Mononuclear cell (primary cell): ENCODE data around the gene TIAM2. TPM values are rescaled to one million over a fixed set of nuclear protein-coding genes. Genes with fewer than 3 reads are reported as not detected.

Source experiments
- H3K27me3 ChIP-seq: 2 replicates; pipeline ENCODE4 v1.6.0; 2011; ENCODE audit warnings: low read length, control low read depth; ENCODE audit not compliant: insufficient read depth
- H3K4me1 ChIP-seq: 2 replicates; pipeline ENCODE4 v1.5.1; 2011; ENCODE audit warnings: mild to moderate bottlenecking, low read length, control low read depth; ENCODE audit not compliant: insufficient read depth
- H3K4me3 ChIP-seq: 2 replicates; pipeline ENCODE4 v1.5.1; 2011; ENCODE audit warnings: mild to moderate bottlenecking, low read length, moderate library complexity
- H3K9me3 ChIP-seq: 2 replicates; pipeline ENCODE4 v1.5.1; 2011; ENCODE audit warnings: low read depth, mild to moderate bottlenecking, control low read depth, low read length
- total RNA-seq: library from RNA; depleted of rRNA; stranded (reverse); fragments of >200 nt; gene quantifications from one replicate; pipeline ENCODE4 v1.2.3, GENCODE V29; 2012

TIAM2 gene
- total RNA-seq, 1 donor = 2.8 TPM

GRCh38 chr6:155248008-155249001 is 253.2 kb downstream of the TIAM2 start:
- H3K9me3 ChIP-seq = no peaks in the 10 kb centered on the region
- H3K27me3 ChIP-seq = no peaks in the 10 kb centered on the region
- no peak overlapping the region for H3K4me3 ChIP-seq
- no peaks in the 10 kb centered on the region for H3K4me1 ChIP-seq

DNA sequence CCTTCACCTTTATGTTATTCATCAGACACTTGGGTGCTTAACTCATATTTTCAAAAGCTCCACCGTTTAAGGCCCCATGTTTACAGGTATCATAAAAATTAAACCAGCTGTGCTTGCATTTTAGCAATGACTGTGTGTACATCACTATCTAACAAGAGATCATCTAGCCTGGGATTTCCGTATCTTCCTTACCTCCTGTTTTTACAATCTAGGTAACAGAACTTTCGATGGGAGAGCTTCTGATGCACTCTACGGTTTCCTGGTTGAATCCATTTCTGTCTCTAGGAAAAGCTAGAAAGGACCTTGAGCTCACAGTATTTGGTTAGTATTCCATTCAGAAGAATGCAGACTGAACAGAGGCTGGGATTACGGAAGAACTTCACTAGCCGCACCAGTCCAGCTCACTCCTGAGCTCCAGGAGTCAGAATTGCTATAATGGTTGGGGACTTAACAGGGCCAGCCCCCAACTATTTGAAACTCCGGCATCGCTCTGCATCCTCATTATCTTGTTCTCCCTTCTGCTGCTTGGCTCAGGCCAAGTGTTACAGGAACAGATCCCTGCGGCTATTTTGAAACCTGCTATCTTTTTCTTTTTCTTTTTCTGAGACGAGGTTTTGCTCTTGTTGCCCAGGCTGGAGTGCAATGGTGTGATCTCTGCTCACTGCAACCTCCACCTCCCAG is 255.7 kb downstream of the TIAM2 start:
- no peak overlapping the region for H3K4me3 ChIP-seq
- no peaks in the 10 kb centered on the region for H3K4me1 ChIP-seq
- H3K27me3 ChIP-seq = no peaks in the 10 kb centered on the region
- H3K9me3 ChIP-seq = no peaks in the 10 kb centered on the region

- Histone ChIP-seq H3K27me3 (no peaks in the 10 kb centered on the region), H3K4me1 (no peaks in the 10 kb centered on the region), H3K9me3 (no peaks in the 10 kb centered on the region), H3K4me3 (no peak overlapping the region)
Observed at GRCh38 chr6:155252581-155252980, 257.5 kb downstream of the TIAM2 start.

GRCh38 chr6:155253337-155253736 is 258.2 kb downstream of the TIAM2 start:
- Histone ChIP-seq H3K27me3 (no peaks in the 10 kb centered on the region), H3K9me3 (no peaks in the 10 kb centered on the region), H3K4me1 (no peaks in the 10 kb centered on the region), H3K4me3 (no peak overlapping the region)

DNA sequence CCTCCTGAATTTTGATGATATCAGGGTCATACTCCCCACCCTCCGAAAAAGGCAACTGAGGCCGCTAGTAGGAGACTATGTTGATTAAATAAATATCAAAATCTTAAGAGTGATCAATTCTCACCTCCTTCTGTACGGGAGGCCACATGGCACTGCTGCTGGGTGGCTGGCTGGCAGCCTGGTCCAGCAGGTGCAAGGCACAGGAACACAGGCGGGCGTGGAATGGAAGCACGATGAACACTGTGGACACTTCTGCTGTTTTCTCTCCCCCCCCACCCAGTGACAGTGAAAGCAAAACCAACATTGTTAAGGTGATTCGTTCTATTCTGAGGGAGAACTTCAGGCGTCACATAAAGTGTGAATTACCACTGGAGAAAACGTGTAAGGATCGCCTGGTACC is 259.0 kb downstream of the TIAM2 start:
- no peaks in the 10 kb centered on the region for H3K27me3 ChIP-seq
- H3K4me1 ChIP-seq = no peaks in the 10 kb centered on the region
- no peaks in the 10 kb centered on the region for H3K9me3 ChIP-seq
- no peak overlapping the region for H3K4me3 ChIP-seq

- H3K9me3 ChIP-seq = no peaks in the 10 kb centered on the region
Observed at GRCh38 chr6:155256122-155256795, 261.1 kb downstream of the TIAM2 start.

DNA sequence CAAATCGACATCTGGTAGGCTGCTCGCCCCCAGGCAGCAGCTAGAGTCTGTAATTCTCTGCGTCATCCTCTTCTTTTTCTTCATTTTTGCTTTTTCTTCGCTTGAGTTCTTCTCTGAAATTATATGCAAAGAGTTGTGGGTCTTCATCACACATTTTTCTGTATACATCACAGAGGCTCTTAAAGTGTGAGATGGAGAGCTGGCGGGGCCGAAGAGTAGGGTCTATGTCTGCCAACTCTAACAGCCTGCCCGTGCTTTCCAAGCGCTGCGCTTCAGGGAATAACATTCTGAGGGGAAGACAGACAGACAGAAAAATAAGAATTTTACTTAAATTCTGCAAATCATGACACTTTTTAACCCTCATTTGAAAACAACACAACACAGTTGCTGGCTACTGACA is 262.7 kb downstream of the TIAM2 start:
- Histone ChIP-seq H3K9me3 (no peaks in the 10 kb centered on the region), H3K4me1 (no peaks in the 10 kb centered on the region), H3K27me3 (no peaks in the 10 kb centered on the region), H3K4me3 (no peak overlapping the region)

More at GRCh38 chr6:155256122-155256795, 261.1 kb downstream of the TIAM2 start:
- Histone ChIP-seq H3K27me3 (no peaks in the 10 kb centered on the region), H3K4me3 (no peak overlapping the region), H3K4me1 (no peaks in the 10 kb centered on the region)

GRCh38 chr6:155259204-155259603 is 264.1 kb downstream of the TIAM2 start:
- Histone ChIP-seq H3K4me1 (no peaks in the 10 kb centered on the region), H3K27me3 (no peaks in the 10 kb centered on the region), H3K4me3 (no peak overlapping the region), H3K9me3 (no peaks in the 10 kb centered on the region)

- H3K4me1 ChIP-seq = no peaks in the 10 kb centered on the region
- H3K27me3 ChIP-seq = no peaks in the 10 kb centered on the region
Observed at GRCh38 chr6:155259897-155260296, 264.8 kb downstream of the TIAM2 start.

GRCh38 chr6:155260686-155261085 is 265.6 kb downstream of the TIAM2 start:
- Histone ChIP-seq H3K27me3 (no peaks in the 10 kb centered on the region), H3K4me1 (no peaks in the 10 kb centered on the region), H3K9me3 (no peaks in the 10 kb centered on the region), H3K4me3 (no peak overlapping the region)

More at GRCh38 chr6:155259897-155260296, 264.8 kb downstream of the TIAM2 start:
- Histone ChIP-seq H3K9me3 (no peaks in the 10 kb centered on the region), H3K4me3 (no peak overlapping the region)

GRCh38 chr6:155261111-155261900 is 266.2 kb downstream of the TIAM2 start:
- no peaks in the 10 kb centered on the region for H3K27me3 ChIP-seq
- no peaks in the 10 kb centered on the region for H3K4me1 ChIP-seq
- no peak overlapping the region for H3K4me3 ChIP-seq
- no peaks in the 10 kb centered on the region for H3K9me3 ChIP-seq

- no peaks in the 10 kb centered on the region for H3K4me1 ChIP-seq
- no peak overlapping the region for H3K4me3 ChIP-seq
- H3K27me3 ChIP-seq = no peaks in the 10 kb centered on the region
- H3K9me3 ChIP-seq = no peaks in the 10 kb centered on the region
Observed at GRCh38 chr6:155262655-155263054, 267.5 kb downstream of the TIAM2 start.

GRCh38 chr6:155263373-155264063 is 268.4 kb downstream of the TIAM2 start, which contains the start of gene CLDN20:
CLDN20 (plus strand) TSS chr6:155264013; CDS start chr6:155275720, 11,707 bp downstream.
- Histone ChIP-seq H3K4me3 (no peak within 1 kb of the TSS), H3K9me3 (no peaks in the 10 kb centered on the region), H3K4me1 (no peaks in the 10 kb centered on the region), H3K27me3 (no peaks in the 10 kb centered on the region)
